GM19395 (cell line): Measurements from ENCODE around the gene KCNIP2.

Experiments used
- ATAC-seq: cut with Tn5 transposase; IDR thresholded peaks from one replicate; pipeline ENCODE4 v1.9.1; 2021; ENCODE audit warnings: mild to moderate bottlenecking, moderate library complexity; ENCODE audit not compliant: unreplicated experiment

Gene KCNIP2

DNA sequence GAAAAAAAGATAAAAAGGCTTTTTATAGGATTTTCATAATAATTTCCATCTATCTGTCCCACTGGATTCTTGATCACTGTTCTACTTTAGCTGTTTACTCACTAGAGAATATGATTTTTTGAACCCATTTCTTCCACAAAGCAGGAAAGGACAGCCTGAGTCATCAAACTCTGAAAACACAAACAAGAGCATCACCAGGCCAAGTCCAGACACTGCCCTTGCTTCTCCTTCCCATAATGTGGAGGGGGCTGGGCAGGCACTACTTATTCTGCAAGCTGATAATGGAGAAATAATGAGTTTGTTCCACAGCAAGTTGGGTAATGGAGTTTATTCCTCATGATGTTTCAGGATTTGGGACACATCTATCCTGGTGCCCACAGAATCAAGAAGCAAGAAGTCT, 13.0 kb upstream of the KCNIP2 start:
- ATAC-seq: no peak

DNA sequence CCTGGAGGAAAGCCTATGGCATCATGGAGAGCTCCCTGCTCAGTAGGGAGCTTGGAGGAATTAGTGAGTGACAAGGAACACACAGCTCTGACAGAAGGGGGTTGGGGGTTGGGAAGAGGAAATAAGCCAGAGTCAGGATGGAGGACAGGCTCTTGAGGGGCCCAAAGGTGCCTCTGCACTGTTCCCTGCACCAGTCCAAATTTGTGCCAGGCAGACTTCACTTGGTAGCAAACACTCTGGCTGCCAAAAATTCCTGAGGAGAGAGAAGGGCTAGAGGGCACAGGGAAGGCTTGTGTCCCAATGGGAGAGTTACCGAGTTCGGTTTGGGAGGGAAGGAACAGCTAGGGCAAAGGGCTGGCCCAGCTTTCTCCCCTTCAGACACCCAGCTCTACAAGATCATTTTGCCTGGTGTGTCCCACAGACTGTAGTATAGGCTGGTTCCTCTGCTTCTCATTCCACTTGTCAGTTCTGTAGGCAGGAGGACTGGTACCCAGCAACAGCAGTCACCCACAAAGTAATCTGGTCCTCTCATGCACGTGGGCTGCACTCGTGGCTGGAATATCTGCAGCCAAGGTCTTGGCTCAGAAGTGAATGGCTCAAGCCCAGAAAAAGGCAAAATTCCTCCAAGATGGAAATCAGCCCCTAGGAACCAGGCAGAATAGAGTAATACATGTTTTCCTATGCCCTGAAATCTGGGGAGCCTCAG, 8.0 kb upstream of the KCNIP2 start:
- ATAC-seq: no peak

DNA sequence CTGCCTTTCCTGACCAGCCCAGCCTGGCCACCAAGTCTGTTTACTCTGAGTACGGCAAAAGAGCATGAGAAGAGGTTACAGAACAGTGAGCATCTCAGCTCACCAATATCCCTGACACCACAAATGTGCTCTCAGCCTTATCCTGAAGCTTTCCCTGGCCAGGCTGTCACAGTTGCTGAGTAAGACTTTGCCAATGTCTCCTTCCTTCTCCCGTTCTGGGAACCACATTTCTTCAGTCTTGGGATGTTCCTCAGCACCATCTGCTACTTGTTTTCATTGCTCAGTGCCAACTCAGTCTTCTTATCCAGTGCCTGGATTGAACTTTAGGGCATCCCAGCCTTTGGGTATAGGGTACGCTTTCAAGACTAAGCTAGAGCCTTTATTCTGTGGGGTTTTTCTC, 7.1 kb upstream of the KCNIP2 start:
- no peak for ATAC-seq

DNA sequence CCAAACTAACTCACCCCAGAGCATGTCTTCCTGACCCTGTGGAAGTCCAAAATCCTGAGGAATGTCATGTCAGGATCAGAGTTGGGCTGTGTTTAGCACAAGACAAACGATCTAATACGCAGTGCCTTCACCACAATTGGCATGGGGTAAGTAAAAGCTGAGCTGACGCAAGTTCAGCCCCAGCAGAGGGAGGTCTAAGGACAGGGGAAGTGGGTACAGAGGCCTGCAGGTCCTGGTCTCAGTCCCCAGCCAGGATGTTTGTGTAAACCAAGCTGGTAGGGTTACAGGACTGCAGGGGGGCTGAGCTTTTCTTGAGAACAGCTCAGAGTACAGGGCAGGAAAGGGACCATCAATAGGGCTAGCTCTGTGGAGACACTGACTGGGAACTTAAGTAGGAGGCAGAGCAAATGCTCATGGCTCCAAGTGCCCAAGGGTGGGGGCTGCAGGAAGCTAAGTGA, 5.3 kb upstream of the KCNIP2 start:
- ATAC-seq: no peak

DNA sequence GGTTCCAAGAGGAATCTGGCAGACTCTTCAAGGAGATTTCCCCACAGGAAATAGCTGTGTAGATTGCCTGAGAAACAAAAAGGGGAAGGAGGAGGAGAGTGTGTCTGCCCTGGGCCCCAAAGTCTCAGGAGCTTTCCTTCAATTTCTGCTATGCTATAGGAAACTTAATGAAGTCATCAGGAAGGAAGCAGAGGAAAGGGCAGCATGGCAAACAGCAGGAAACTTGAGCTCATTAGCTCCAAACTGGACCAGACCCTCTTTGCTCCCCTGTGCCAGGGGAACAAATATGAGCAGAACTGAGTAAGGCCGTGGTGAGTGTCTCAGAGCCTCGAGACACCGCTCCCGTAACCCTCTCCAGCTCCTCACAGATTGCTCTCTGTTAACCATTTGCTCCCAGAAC, 4.8 kb upstream of the KCNIP2 start:
- ATAC-seq: no peak

DNA sequence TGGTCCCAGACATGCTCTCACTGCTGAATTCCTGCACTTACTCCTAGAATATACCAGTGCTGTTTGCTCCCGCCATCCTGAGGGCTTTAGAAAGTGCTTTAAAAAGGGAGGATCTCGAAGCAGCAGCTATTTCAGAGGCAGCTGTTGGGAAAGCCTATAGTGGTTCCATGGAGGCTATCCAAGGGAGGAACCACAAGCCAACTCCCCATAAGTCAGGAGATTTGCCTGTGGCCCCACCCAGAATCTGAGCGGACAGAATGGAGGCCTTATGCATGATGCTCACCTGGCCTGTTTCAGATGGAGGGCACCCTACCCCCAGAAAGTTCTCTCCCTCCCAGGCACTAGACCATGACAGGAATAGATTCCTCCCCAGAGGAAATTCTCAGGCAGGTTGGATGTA, 2.3 kb upstream of the KCNIP2 start:
- ATAC-seq: no peak

DNA sequence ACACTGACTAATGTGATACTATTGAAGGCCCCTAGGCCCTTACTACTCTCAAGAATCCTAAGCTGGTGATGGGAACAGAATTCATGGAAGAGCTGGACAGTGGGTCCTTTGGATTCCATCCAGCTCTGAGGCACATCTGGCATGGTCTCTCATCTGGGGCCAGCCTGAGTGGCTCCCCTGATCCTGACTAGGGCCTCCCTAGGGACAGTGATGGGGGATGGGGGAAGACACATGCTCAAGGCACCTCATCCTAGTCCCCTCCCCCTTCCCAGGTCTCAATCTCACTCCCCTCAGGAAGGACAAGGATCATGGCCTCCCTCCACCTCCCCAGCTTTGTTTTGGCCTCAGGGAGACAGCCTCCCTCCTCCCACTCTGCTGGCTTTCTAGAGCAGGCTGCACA, 1.8 kb downstream of the KCNIP2 start:
- no peak for ATAC-seq

DNA sequence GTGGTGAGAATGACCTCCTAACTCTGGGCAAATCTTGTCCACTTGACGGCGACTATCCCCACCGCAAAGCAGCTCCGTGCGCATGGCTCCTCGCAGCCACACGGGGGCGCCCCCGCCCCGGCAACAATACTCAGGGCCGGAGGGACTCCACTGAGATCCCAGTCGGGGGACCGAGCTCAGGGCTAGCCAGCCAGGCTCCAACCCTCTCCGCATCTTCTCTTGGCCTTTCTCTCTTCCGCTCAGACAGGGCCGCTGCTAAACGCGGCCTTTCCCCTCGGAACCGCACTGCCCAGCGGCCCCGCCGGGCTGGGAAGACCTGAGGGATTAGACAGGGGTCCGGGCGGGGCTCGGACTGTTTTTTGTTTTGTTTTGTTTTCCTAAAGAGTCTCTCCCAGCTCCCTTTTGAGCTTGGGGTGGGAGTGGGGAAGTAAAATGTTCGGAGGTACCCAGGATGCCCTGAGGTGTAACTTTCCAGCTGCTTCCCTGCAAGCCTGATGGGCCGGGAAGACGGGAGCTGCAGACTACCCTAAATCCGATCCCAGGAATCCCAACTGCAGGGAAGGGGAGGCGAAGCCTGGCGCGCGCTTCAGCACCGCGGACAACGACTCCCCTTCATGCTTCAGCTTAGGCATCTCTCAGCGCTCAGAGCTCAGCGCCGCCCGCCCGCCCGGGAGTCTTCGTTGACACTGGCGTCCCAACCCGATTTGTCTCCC, 2.7 kb downstream of the KCNIP2 start:
- peak; percentile 73 for ATAC-seq

DNA sequence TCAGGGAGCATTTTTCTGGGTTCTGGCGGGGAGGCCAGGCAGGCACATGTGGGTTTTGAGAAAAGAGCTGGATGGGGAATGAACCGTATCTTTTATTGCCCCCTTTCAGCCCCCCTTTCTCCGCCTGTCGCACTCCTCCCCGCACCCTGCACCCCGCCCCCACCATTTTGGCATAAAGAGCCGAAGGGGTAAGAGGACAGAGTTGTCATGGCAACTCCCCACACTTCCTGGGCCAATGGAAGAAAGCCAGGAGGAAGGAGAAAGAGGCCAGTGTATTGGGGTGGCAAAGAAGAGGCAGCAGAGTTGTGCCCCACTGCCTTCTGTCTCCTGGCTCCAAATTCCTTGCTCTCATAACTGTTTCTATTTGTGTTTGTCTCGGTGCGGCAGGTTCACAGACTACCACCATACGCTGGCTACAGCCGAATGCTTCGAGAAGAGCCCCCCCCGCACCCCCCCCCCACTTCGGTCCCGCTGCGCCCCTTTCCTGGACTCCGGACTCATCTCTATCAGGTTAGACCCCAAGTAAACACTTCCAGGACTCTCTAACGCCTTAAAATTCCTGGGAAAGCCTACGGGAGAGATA, 3.4 kb downstream of the KCNIP2 start:
- ATAC-seq: no peak

DNA sequence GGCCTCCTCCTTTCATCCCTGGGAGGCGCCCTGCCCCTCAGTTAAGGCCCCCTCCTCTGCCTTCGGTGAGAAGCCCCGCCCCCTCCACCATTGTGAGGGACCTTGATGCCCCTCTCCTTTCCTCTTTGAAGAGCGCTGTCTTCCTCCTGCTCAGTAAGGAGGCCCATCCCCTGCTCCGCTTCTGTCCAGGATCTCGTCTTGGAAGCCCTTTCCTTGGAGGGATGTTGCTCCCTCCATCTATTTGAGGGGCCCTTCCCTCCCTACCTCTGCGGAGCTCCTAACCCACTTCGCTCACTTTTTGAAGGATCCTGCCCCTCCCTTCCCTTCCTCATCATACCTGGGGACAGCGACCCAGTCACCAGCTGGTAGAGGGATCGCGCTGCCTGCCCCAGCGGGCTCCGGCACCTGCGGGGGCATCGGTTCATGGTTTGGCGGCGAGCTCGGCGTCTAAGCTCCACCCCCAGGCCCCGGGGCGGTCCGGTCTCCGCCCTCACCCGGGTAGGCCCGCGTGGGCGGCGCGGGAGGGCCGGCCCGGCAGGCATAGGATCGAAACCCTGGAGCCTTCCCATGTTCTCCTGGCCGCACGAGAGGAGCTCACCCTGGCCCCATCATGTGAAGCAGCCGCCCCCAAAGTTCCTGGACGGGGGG, 4.1 kb downstream of the KCNIP2 start:
- no peak for ATAC-seq

DNA sequence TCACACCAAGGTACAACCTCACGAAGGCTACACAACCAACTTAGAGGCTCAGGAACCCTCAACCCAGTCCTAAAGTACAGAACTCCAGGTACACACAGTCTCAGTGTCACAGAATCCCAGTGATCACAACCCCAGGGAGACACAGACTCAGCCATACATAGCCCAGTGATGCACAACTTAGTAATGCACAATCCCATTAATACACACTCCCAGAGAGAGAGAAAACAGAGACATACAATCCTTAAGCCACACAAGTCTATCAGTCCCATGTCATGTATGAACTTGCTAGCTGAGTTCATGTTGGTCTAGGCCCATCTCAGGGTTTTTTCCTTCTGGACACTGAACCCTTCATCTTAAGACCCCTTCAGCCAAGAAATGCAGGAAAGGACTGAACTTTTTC, 4.6 kb downstream of the KCNIP2 start:
- no peak for ATAC-seq

DNA sequence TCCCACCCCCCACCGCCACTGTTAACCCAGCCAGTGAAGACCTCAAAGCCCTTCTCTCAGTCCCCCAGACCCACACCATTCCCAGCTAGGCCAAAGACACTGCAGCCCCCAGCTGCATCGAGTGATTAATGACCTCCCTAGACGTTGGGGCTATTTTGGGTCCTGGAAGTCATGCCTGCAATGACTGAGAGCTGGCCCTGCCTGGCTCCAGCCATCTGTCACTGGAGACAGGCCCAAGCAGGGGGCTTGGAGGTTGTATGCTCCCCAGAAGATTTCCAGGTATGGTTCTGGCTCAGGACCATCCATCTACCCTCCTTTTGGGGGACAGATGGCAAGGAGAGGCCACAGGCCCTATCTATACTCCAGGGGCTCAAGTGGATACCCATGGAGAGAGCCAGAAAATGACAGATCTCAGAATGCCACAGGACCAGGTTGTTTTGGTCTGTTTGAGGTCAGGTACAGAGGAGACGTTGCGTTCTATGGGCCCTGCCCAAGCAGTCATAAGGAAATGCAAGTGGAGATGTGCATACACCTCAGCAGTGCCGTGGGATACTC, 5.1 kb downstream of the KCNIP2 start:
- ATAC-seq: no peak

DNA sequence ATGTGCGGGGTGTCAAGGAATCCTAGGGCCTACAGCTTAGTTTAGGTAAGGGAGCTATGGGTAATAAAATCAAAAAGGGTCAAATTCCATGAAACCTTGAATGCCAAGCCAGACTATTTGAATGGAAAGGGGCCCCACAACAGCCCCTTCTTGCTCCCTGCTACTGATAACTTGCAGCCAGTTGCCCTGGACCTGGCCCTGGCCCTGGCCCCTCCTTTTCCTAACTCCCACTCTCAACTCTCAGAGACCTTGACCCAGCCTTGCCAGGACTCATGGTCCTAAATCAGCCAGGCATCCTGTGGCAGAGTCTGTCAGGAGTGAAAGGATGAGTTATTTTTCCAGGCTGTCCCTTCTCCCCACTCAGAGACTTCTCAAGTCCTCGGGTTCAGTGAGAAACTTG, 5.9 kb downstream of the KCNIP2 start:
- no peak for ATAC-seq

DNA sequence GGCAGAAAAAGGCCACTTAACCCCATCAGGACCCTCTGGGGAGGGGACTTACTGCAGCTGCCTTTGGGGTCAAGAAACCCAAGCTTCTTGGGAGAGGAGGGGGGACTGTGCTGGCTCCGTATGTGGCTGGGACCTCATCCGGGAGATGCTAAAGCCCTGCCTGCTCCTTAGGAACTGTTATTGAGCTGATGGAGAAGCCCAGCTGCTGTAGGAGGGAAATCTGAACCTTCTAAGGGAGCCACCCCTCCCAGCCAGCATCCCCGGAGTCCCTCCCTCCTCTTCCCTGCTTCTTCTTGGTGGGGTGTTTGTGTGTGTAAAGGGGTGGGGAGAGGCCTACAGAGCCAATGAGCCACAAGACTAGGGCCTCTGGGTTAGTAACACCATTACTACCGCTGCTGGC, 8.2 kb downstream of the KCNIP2 start:
- no peak for ATAC-seq

DNA sequence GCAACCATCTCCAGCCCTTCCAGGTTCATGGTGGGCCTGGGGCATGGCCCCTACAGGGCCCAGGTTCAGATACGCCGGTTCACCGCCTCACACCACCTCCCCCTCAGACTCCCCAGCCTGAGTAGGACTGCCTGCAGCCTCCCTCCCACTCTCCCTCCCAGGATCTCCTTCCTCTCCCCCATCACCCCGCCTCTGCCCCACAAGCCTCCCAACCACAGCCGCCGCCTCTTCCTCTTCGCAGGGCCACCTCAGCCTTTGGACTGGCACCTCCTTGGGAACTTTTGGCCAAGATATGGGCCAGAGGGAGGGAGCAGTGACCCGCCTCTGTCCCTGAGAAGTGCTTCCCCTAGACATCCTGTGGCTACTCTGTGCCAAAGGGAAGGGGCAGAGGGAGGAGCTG, 9.3 kb downstream of the KCNIP2 start:
- ATAC-seq: no peak

DNA sequence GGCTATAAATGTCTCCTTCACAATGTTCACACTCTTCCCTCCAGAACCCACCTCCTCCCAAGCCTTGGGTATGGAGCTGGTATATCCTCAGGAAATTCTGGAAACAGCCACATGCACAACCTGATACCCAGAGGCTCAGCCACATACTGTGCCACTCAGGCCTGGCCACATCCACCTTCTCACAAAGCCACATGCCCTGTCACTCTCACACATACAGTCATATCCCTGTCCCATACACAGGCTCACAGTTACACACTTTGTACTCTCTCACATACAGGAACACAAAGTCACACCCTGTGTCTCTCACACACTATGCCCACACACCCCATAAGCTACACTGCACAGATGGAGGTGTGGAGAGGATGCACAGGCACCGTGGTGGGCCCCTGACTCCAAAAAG, 10.1 kb downstream of the KCNIP2 start:
- no peak for ATAC-seq

DNA sequence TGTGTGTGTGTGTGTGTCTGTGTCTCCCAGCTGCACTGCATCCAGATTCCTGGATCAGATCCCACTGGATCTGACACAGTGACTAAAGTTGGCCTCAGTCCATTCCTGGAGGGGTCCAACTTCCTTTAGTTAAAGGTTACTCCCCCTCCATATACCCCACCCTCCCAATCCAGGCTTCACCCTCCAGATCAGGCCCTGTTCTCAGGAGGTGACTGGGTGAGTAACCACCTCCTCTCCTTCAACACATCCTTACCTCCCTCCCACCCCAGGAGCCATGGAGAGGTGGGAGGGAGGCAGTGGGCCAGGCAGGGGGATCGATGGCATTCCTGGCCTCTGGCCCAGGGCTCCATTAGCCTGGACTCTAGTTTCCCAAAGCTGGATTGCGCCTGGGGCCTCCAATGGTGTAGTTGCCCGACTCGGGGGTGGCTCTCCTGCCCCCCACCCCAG, 11.3 kb downstream of the KCNIP2 start:
- no peak for ATAC-seq

DNA sequence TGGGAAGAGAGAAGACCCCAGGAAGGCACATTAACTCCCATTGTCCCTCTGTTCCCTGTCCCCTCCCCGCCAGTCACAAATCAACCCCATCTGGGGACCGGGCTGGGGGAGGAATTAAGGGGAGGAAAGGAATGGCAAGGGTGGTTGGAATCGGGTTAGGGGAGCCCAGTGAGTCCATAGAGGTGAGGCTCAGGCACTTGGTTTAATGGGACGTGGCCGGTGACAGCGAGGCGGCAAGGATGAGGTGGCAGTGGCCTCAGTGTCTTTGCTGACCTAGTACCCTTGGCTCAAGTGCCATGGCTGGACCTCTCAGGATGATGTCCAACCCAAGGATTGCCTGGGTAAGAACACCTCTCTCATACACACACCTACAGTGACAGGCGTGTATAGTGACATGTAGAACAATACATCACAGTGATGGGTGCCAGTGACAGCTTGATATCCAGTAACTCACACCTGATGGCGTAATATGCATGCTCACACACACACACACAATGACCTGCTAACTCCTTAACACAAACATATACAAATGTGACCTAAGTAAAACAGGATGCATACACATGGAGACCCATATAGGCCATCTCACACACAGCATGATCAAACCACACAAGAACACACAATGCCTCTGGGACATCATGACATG, 12.3 kb downstream of the KCNIP2 start:
- ATAC-seq: no peak

DNA sequence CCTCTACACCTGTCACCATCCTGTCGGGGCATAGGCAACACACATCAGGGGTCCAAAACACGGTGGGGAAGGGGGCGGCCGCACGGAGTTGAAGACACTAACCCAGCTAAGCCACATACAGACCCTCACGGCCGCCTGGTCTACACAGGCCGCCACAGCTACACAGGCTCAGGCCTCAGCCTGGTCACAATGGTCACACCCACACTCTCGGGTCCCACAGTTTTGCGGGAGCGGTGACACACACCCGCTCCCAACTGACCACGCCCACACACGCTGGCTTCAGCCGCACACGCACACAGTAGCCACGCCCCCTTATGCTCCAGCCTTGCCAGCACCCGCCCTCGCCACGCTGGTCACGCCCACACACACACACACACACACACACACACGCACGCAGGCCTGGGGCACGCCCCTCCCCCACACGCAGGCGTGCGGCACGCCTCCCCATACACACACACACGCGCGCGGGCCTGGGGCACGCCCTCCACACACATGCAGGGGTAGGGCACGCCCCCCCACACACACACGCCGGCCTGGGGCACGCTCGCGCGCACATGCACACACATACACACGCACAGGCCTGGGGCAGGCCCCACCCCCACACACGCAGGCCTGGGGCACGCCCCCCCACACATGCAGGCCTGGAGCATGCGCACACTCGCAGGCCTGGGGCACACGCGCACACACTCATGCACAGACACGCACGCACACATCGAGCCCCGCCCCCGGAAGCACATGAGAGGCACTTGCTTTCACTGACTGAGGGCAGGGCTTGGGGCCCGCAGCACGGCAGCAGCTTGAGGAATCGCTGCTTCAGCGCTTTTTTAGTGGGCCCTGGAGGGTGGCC, 13.1 kb downstream of the KCNIP2 start:
- peak; percentile 65 for ATAC-seq
